ENCODE measurements around the gene CCT7.

DNA sequence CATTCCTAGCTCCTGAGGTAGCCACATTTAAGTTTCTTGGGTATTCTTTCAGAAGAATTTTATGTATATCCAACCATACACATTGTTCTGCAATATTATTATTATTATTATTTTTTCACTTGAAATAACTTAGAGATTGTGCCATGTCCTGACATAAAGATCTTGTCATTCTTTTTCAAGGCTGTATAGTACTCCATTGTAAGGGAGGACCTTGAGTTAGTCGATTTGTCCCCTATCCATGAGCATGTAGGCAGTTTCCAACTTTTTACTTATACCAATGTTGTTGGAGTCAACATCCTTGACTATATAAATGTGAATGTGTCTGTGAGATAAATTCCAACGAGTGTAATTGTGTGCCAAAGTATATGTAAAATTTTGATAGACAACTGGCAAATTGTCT is 60.1 kb downstream of the CCT7 start:
- TF ChIP-seq POLR2A (IDR thresholded peaks at IDR 0.05; ENCODE audit: low read length) (no peak), GATA1 (IDR thresholded peaks at IDR 0.05; ENCODE audit: low read depth, low read length) (no peak)

All from erythroblast (primary cell).